Amygdala (tissue), 56 donors: ENCODE data around the gene PLA2G7.

Experiments used
- DNase-seq, 56 donors: peaks; one replicate each; lab custom pipeline; 2025; lab: John Stamatoyannopoulos, UW

The PLA2G7 gene

DNA sequence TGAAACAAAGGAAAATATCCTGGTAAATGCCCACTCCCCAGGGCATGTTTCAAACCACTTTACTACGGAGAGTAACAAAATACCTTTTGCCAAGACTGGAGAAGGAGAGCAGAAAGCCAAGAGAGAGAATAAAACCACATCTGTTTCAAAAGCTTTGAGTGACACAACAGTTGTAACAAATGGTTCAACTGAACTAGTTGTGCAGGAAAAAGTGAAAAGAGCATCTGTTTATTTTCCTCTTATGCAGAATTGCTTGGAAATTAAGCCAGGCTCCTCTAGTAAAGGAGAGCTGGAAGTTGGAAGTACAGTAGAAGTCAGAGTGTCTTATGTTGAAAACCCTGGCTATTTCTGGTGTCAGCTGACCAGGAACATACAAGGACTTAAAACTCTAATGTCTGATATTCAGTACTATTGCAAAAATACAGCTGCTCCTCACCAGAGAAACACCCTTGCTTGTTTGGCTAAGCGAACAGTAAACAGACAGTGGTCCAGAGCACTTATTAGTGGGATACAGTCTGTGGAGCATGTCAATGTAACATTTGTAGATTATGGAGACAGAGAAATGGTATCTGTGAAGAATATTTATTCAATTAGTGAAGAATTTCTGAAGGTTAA, 44.9 kb downstream of the PLA2G7 start:
- DNase-seq: no peak

DNA sequence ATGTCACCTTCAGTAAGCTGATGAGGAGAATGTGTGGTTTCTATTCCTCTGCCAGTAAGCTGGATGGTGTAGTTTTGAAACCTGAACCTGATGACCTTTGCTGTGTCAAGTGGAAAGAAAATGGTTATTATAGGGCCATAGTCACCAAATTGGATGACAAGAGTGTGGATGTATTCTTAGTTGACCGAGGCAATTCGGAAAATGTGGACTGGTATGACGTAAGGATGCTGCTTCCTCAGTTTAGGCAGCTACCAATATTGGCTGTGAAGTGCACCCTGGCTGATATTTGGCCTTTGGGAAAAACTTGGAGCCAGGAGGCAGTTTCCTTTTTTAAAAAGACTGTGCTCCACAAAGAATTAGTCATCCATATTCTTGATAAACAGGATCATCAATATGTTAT, 45.5 kb downstream of the PLA2G7 start:
- no peak for DNase-seq

DNA sequence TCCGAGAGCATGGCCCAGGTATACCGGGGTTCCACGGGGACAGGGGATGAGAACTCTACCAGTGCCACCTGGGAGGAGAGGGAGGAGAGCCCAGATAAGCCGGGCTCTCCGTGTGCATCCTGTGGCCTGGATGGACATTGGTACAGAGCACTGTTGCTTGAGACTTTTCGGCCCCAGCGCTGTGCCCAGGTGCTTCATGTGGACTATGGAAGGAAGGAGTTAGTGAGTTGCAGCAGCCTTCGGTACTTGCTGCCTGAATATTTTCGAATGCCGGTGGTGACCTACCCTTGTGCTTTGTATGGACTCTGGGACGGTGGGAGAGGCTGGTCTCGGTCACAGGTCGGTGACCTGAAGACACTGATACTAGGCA, 46.2 kb downstream of the PLA2G7 start:
- DNase-seq: no peak

DNA sequence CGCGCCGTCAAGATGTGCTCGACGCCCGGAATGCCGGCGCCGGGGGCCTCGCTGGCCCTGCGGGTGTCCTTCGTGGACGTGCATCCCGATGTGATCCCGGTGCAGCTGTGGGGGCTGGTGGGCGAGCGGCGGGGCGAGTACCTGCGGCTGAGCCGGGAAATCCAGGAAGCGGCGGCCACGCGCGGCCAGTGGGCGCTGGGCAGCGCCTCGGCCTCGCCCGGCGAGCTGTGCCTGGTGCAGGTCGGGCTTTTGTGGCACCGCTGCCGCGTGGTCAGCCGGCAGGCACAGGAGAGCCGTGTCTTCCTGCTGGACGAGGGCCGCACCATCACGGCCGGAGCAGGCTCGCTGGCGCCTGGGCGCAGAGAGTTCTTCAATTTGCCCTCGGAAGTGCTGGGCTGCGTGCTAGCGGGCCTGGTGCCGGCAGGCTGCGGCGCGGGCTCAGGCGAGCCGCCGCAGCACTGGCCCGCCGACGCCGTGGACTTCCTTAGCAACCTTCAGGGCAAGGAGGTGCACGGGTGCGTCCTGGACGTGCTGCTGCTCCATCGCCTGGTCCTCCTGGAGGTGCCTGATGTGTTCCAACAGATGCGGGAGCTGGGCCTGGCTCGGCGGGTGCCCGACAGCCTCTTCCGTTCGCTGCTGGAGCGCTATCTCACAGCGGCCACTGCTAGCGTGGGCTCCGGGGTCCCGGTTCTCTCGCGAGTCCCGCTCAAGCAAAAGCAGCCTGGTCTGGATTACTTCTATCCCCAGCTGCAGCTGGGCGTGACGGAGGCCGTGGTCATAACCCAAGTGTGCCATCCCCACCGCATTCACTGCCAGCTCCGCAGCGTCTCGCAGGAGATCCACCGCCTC, 46.8 kb downstream of the PLA2G7 start:
- peak in 1 of 56 donors; percentile 1 for DNase-seq

DNA sequence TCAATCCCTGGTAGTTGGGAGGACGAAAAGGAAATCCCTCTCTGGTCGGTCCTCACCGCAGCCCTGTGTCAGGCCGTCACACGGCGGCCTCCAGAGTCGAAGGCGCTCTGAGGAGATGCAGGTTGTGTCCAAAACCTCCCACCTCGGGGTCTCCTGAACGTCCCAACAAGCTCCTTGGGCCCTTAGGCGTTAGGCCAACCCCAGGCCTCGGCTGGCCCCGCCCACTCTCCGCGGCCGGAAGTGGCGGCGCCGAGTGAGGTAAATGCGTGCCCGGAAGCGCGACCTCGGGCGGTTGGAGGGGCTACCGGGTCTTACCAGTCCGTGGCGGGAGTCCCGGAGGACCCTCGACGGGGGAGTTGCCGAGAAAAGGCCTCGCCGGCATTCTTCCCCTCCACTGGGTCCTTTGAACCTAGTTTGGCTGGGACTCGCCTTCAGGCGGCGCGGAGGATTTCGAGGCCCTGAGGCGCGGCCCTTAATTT, 47.5 kb downstream of the PLA2G7 start, which contains the start of gene TDRD6:
Gene TDRD6, plus strand, starts transcription at position 267 of the 479 bp plus-strand sequence. CDS start 244 bp downstream, outside the sequence.
- DNase-seq: no peak

DNA sequence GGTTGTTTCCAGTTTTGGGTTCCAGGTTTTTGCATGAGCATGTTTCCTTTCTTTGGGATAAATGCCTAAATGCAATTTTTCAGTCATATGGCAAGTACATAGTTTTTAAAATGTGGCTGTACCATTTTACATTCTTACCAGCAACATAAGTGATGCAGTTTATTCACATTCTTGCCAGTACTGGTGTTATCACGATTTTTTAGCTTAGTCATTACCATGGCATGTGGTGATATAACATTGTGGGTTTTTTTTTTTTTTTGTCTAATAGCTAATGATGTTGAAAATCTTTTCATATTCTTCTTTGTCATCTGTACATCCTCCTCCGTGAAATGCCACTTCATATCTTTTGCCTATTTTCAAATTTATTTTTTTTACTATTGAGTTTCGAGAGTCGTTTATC, 50.4 kb downstream of the PLA2G7 start:
- no peak for DNase-seq

DNA sequence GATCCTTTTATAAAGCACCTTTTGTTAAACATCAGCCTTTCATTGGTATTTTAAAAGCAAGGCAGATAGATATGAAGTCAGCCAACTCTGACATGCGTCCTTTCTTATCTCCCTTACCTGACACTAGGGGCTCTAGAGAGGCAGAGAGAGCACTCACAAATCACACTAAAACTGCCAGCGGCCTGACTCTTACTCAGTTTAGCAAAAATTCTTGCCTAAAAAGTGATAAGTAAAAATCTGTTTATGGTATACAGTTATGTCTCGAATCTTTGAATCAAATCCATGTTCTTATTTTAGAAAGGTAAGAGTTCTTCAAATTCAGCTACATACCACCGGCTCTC, 57.9 kb downstream of the PLA2G7 start:
- no peak for DNase-seq

DNA sequence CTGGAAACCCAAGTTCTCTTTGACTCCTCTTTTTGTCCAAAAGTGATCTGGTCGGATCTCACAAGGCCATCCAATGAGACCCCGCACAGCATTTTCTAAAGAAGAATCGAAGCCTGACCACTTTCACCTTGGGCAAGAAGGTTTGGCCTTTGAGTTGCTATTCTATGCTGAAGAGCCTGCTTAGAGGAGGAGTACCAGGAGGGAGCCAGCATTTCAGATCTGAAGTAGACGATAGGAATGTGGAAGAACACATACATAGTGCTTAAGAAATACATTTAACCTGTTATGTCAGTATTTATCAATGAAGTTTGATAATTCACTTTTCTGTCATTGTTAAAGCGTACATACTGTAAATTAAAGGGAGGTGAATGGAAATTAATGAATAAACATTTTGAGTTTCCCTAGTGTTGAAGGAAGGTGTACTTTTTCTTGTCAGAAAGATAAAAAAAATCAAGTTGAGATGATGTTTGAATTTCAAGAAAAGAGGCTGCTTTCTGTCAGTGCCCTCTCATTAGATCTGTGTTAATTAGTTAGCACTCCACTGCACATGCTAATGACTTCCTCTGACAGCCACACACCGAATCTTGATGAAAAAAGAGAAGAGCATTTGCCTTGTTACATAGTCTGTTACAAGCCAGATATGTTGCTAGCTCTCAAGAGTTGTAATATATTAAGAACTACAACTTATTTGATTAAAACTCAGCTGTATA, 58.4 kb downstream of the PLA2G7 start:
- no peak for DNase-seq

DNA sequence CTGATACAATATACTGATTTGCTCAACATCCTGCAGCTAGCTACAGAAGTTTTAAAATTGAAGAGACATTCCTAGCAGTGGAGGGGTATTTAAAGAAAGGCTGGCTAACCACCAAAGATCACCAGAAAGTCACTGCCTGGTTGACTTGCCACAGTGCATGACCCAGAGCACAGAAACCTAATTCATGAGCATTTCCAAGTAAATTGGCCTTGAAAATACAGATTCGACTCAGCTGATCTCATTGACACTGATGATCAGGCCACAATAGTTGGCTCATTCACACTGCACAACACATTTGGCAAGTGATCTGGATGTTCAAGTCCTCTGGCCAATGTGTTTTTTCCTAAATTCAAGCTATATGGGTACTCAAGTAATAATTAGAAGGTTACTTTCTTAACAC, 60.8 kb downstream of the PLA2G7 start:
- no peak for DNase-seq

DNA sequence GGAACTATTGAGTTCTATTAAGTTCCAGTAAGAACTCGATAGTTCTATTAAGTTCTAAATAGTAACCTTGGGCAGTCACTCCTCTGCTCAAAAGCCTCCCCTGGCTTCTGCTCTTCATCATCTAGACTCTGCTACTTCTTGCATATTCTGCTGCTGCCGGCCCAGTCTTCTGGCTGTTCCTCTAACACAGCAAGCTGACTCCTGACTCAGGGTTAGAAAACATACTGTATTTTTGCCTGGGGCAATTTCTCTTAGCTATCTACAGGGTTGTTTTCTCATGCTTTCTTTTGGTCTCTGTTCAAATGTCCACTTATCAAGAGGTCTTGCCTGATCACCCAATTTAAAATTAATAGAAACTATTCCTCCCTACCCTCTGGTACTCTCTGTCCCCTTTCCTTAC, 67.8 kb downstream of the PLA2G7 start:
- no peak for DNase-seq

DNA sequence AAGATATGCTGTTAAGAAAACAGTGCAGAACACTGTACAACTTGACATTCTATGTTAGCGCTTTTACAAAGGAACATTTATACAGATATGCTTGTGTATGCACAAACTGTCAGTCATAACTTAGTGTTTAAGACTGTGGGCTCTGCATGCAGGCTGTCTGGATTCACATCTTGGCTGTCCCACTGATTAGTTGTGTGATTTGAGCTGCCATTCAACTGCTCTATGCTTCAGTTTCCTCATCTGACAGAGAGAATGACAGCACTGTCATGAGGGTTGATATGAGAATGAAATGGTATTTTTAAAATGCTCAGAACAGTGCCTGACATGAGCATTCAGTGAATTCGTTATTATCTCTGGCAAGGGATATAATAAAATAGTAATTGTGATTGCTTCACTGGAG, 73.7 kb downstream of the PLA2G7 start:
- no peak for DNase-seq

DNA sequence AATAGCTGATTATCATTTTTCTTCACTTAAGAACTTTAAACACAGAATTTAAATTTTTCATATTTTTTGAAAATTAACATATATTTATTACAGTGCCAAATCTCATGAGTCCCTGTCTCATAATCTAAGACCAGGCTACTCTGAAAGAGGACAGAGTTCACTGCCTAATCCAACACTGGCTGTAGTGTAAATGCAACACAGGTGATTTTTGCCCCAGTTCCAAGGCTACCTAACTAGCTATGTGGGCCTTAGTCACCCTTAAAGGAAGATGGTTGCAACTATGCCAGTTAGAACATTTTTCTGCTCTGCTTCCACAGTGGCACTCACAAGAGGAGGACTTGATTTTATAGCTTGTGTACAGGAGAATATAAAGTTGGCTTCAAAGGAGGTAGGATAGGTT, 77.5 kb downstream of the PLA2G7 start:
- DNase-seq: no peak

DNA sequence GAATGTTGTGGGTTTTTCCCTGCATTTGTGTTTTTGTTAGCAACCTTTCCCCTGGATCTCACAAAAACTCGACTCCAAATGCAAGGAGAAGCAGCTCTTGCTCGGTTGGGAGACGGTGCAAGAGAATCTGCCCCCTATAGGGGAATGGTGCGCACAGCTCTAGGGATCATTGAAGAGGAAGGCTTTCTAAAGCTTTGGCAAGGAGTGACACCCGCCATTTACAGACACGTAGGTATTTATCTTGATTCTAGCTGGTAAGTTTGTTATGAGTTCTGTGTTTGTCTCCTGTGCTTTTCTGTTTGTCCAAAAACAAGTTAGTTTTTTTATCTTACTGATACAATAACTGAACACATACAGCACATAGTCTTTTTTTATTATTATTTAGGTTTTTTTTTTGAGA, 79.4 kb downstream of the PLA2G7 start:
- DNase-seq: no peak
